ENCODE data around the gene NIT1.
A peak's percentile ranks its signal among the peaks of the same experiment; 100 is the strongest.

The NIT1 gene

DNA sequence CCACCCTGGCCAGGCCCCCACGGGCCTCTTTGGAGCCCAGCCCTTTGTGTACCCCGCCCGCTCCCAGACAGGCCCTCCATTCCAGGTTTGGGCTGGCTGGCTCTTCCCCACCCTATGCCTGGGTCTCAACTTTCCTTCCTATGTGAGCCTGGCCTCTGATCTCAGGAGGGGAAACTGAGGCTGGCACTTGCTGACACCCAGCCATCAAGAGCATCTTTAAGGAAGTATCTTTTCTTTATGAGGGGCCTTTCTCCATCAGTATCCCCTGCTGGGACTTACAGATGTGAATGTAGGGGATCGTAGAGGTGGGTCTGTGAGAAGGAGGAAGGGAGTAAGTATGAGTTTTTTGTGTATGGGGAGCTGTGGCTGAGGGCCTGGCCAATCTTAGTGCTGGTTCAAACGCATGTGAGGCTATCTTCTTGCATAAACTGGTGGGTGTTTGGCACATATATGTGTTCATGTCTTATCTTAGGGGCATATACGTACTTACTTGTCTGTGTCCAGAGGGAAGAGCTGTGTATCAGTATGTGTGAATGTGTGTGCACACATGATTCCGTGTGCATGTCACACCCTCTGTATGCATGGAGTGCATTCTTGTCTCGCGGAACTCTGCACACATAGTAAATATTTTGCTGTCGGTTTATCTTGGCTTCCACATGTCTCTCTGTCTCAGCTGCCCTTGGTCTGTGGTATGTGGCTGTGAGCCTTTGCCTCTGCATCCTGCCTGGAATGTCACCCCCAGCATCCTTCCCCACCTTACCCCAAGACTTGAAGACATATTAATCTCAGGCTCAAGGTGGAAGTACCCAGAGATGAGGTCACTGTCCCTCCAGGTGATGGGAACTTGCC is 33.9 kb upstream of the NIT1 start:
- DNase-seq (ENCODE audit: low read depth in 2 of 2) = no peak

DNA sequence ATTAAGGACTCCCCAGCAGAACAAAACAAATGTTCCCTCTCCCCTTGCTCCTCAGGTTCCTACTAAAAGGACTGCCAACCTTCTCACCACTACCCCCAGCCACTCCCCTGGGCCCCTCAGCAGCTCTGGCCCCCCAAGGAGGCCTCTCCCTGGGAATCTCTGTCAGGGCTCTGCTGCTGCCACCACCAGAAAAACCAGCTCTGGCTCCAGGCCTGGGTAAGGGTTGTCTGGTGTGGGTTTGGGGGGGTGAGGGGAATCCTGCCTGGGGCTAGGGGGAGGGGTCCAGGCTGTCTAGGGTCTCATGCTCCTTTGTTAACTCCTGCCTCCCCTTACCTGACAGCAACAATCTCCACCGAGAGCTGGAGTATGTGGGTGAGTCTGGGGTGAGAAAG is 33.3 kb upstream of the NIT1 start:
- no peak for DNase-seq (ENCODE audit: low read depth in 2 of 2)

DNA sequence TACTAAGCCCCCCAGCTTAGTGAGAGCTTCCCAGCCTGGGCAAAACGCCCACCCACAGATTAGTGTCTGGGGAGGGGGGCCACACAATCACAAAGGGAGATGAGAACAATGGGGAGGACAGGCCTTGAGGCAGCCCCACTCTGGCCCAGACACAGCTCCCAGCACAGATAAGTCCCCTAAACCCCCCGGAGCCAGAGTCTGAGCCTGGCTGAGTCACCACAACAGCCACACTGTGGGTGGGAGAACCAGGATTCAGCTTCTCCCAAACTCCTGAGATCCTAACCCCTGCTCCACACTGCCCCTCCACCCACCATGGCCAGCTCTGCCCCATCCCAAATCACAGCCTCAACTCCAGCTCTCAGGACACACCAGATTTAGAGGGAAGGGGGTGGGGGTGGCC is 32.7 kb upstream of the NIT1 start:
- DNase-seq (ENCODE audit: low read depth in 2 of 2) = no peak

DNA sequence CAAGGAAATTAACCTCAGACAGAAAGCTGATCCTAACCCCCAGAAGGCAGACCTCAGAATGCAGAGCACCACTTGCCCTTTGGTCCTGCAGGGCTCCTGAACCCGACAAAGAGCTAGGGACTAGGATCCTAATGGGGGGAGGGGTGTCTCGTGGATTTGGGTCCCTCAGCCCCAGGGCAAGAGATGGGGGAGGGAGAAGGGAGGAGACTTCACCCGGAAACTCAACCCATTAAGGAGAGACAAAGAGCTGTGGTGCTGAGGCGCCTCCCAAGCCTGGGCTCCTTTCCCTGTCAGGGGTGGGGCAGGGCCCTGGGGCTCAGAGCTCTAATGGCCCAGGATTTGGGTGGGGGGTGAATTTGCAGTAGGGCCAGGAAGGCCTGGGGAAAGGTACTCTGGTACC is 31.4 kb upstream of the NIT1 start:
- no peak for DNase-seq (ENCODE audit: low read depth in 2 of 2)

DNA sequence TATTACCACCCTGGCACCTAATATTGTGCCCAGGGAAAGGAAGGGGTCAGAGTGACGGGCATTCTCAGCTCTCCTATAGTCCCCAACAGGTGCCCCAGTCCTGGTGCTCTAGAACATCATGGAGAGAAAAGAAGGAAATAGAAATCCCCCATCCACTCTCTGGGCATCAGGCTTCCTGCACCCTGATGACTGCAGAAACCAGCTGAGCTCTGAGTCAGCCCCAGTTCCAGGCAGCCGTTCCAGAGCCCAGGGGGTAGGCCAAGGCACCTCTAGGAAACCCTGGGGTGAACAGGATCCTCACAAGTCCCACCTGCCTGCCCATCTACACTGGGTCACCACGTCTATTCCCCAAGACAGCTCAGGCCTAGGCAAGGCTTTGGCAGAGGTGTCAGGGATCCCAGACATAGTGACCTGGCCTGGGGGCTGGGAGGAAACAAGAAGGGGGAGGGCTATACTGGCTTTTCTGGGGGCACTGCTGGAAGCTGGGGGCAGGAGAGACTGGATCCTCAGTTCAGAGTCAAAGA is 29.3 kb upstream of the NIT1 start:
- no peak for DNase-seq (ENCODE audit: low read depth in 2 of 2)

DNA sequence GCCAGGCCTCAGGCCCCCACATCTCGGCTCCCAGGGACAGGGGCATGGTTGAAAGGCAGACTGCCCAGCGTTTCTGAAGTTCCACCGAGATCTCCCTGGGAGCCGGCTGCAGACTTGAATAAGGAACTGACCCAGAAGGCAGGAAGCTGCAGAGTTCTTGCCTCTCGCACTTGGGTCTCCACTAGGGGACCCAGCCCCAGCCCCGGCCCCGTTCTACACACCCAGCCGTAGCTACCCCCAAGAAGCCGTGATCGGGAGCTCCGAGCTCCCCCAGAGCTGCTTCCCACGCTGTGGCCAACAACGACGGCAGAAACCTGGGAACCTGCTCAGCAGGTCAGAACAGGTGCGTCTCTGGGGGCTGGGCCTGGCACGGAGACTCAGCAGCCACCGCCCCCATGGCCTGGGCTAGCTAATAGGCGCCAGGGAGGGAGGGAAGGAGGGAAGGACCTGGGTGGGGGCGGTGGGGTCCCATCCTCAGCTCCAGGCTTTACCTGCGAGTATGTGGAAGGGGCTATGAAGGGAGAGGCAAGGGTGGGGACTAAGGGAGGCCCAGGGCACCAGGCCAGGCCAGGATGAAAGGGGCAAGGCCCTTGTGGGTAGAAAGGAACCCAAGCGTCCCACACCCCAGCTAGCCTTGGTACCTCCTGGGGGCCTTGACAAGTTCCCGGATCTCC is 28.5 kb upstream of the NIT1 start, which contains the start of gene NECTIN4:
NECTIN4 (minus strand) TSS at position 308 of the 674 bp plus-strand sequence; CDS start at position 46, 262 bp downstream.
- DNase-seq (ENCODE audit: low read depth in 2 of 2) = no peak

DNA sequence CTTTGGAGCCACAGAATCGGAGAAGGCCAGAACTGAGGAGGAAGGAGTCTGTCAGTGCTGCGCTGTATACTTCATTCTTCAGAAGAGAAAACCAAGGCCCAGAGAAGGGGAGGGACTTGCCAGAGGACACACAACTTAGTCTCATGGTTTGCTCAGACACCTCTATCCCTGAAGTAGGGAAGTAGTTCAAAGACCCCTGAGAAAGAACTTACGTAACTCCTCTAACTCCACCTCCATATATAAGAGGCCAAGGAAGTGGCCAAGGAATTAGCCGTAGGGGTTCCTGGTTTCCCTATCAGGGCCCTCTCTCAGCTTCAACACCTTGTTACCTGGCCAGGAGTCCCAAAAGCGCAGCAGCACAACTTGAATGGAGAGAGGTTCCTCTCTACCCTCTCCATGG is 28.0 kb upstream of the NIT1 start:
- no peak for DNase-seq (ENCODE audit: low read depth in 2 of 2)

DNA sequence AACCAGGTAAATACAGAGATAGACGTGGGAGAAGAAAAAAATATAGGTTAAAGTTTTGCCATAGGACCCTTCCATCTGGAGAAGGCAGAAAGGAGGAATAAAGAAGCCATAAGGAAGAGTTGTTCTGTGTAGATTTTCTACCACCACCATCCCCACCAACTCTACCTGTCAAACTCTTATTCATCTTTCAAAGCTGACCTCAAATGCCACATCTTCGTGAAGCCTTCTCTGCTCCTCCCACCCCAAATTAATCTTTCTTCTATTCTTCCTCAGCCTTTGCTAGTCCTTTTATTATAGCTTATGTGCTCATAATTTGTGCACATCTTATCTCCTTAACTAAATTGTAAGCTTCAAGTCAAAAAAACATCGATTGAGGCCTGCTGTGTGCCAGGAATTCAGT is 27.3 kb upstream of the NIT1 start:
- DNase-seq (ENCODE audit: low read depth in 2 of 2) = no peak

DNA sequence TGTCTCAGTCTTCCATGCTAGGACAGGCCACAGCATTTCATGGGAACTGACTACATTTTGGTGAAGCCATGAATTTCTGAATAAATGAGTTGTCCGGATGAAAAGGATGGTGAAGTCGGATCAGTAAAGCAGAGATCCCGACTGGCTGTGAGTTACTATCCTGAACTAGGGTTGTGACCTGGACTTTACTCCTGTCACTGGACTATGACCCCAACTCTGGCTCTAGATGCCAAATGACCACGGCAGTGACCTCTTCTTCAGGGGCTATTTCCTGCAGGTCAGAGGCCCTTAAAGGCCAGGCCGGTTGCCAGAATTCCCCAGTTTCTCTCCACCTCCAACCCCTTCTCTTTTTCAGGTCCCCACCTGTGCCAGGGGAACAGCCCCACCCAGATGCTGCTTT is 26.8 kb upstream of the NIT1 start:
- DNase-seq (ENCODE audit: low read depth in 2 of 2) = no peak

DNA sequence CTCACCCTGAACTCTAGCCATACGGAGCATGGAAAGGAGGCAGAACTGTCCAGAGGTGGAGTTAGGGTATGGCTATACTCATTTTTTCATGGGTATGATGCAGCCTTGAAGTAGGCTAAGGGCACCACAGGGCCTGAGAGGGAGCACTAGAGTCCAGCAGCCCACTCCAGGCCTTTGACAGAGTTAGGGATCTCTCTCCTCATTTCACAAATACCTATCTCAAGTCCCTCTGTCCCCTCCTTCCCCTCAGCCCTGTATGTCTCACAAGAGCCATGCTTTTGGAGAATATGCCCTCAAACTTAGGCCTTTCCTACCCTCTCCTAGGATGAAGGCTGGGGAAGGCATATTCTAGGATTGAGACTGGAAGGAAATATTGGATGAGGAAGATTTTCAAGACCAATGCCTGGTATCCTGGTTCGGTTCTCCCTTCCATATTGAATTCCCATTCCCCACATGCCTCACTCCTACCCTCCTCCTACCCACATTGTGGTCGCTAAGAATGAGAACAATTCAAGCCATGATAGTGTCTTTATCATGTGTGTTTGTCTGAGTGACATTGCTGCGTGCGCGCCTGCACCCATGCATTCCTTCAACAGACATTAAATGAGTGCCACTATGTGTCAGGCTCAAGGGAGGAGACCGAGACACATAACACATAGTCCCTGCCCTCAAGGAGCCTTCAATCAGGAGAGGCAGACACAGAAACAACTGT is 26.0 kb upstream of the NIT1 start:
- no peak for DNase-seq (ENCODE audit: low read depth in 2 of 2)

DNA sequence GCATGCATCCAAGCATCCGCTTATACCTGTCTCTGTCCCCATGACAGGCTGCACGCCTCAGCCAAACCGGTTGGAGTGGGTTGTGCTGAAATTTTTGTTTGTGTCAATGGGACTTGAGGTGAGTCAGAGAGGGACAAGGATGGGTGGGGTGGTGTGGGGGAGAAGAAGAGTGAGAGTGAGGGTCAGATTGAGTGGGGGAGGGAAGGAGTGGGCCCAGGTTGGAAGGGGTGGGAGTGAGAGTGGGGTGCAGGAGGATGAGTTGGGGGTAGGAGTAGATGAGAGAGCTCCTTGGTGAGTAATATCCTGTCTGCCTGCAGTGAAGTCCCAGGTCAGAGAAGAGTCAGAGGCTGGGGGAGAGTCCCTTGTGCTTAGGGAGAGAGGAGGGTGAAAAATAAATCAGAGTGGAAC is 25.3 kb upstream of the NIT1 start:
- DNase-seq (ENCODE audit: low read depth in 2 of 2) = peak; percentile 31 to 45

DNA sequence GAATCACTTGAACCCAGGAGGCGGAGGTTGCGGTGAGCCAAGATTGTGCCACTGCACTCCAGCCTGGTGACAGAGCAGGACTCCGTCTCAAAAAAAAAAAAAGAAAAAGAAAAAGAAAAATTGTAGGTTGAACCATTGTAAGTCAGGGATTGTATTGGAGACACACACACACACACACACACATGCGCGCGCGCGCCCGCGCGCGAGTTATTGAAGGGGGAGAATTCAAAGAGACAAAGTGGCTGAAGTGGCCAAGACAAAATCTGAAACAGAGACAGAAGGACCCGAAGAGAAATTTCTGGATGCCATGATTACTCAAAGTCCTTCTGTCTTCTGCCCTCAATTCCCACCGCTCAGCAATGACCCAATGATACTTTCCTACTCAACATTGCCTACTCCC is 23.4 kb upstream of the NIT1 start:
- DNase-seq (ENCODE audit: low read depth in 2 of 2) = no peak

DNA sequence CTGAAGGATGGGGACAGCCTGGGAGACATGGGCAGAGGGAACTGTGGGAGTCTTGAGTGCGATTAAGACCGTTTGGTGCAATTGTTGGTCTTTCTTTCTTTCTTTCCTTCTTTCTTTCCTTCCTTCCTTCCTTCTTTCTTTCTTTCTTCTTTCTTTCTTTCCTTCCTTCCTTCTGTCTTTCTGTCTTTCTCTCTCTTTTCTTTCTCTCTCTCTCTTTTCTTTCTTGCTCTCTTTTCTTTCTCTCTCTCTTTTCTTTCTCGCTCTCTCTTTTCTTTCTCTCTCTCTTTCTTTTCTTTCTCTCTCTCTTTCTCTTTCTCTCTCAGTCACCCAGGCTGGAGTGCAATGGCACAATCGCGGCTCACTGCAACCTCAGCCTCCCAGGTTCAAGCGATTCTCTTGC is 22.7 kb upstream of the NIT1 start:
- no peak for DNase-seq (ENCODE audit: low read depth in 2 of 2)

DNA sequence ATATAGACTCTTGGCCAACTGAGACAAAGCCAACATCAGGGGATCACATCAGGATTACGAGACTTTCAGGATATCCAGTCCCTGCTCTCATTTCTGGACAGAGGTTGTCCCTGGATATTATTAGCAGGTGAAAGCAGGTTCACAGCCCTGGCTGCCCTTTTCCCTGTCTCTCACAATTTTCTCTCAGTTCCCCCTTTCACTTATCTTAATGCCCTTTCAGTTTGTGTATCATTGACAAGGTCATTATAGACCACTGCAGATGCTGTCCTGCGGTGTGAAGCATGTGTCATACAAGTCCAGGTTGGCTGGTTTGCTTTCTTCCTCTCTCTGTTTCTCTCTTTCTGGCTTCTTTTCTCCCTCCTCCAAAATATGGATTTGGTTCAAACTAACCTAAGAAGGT is 21.9 kb upstream of the NIT1 start:
- no peak for DNase-seq (ENCODE audit: low read depth in 2 of 2)

DNA sequence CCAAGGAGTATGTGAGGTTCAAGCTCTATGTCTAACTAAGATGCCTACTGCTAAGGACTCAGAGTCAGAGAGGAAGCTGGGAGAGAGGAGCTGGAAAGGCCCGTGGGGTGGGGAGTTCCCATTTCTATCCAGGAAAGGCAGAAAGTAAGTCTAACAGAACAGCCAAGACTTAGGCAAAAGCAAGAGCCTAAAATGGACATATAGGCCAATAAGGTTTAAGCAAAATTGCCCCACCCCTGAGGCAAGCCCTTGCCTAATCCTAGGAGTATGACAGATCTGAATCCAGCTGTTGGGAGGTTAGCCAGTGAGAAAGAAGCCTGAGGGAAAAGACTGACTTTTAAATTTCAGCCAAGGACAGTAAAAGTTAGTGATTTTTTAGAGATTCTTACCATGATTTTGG is 21.4 kb upstream of the NIT1 start:
- no peak for DNase-seq (ENCODE audit: low read depth in 2 of 2)

DNA sequence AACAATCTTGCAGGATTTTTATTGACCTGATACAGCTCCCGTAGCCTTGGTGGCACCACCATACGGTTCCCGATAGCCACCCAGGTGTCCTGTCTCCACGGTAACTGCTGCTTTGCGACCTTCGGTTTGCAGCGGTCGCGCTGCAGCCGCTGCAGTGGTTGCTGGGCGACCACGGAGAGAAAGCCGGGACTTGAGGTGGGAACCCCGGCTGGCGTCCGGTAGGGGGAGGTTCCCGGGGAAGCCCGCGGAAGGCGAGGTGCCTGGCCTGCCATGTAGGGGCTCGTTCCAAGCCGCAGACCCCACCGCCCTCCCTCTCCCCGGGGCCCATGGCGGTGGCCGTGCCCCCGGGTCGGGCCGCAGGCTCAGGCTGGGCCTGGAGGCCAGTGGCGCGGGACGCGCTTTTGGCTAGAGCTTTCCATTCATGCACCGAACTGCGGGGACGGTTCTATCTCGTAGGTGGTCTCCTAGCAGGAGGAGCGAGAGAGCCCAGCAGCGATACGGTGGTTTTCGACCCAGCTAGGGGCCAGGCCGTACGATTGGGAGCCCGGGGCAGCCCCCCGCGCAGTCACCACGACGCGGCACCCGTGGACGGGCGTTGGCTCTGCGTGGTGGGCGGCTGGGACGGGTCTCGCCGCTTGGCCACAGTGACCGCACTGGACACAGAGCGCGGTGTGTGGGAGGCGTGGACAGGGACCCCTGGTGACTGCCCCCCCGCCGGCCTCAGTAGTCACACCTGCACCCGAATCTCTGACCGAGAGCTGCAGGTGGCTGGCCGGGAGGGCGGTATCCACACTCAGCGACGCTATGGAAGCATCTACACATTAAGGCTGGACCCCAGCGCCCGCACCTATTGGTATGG is 19.5 kb upstream of the NIT1 start, which contains the start of gene KLHDC9:
KLHDC9 (plus strand) TSS at position 152 of the 859 bp plus-strand sequence; CDS start at position 327, 175 bp downstream.
- DNase-seq (ENCODE audit: low read depth in 2 of 2) = peak; percentile 25 to 38

DNA sequence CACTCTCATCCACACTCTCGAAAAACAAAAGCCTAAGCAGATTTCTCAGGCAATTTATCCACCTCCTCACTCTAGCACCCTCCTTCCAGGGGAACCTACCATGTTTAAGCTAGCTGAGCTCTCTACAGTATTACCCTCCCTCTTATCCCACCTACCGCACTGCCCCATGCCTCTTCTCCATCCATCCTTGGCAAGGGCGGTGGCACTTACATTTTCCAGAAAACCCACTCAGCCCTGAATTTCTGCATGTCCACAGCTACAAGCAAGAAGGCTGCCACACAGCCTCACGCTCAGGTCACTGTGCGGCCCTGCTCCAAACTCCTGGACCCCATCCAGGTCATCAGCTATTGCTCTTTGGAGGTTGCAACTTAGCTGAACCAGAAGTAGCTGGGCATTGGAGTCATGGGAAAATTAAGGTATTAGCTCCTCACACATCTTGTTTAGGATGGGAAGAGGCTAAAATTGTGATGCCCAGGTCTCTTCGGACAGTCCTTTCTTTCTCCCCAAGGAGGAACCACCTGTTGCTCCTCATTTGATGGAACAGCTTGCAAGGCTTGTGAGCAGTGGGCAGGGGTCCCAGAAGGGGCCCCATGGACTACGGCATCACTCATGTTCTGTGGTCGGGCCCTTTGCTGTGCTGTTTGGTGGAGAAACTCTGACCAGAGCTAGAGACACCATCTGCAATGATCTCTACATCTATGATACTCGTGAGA is 18.7 kb upstream of the NIT1 start:
- DNase-seq (ENCODE audit: low read depth in 2 of 2) = no peak

DNA sequence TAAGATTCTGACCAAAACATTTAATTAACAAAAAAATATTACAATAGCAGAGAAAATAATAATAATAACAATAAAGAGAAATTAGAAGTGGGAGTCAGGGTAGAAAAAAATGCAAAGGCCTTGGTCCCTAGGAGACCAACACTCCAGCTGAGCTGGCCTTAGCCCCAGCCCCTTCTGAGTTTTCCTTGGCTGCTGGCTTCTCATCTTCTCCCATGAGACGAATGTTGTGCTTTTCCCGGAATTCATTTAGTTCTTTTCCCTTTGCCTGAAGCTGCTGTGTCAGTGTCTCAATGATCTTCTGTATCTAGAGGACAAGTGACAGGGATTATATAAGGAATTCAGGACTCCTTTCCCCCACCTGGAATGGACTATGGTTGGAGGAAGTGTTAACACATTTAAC is 17.3 kb upstream of the NIT1 start:
- no peak for DNase-seq (ENCODE audit: low read depth in 2 of 2)

DNA sequence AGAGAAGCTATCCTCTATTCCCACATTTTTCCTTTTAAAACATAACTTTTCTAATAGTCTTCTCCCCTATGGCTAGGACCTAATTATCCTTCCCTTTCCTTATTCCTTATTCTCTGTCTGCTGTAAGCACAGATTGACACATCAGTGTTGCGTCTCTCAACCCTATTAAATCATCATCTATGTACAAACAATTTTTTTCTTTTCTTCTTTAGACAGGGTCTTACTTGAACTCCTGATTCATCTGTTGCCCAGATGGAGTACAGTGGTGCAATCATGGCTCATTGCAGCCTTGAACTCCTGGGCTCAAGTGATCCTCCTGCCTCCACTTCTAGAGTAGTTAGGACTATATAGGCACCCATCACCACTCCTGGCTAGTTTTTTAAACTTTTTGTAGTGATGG is 11.5 kb upstream of the NIT1 start:
- no peak for DNase-seq (ENCODE audit: low read depth in 2 of 2)

DNA sequence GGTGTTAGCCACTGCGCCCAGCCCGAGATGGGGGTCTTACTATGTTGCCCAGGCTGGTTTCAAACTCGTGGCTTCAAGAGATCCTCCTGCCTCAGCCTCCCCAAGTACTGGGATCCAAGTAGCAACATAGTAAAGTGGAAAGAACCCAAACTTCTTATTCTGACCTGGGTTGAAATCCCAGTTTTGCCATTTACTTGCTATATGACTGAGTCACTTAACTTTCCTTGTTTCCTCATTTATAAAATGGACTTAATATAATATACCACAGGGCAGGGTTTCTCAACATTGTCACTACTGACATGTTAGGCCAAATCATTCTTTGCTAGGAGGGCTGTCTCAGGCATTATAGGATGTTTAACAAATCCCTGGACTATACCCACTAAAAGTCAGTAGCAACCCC is 6.8 kb upstream of the NIT1 start:
- DNase-seq (ENCODE audit: low read depth in 2 of 2) = no peak

DNA sequence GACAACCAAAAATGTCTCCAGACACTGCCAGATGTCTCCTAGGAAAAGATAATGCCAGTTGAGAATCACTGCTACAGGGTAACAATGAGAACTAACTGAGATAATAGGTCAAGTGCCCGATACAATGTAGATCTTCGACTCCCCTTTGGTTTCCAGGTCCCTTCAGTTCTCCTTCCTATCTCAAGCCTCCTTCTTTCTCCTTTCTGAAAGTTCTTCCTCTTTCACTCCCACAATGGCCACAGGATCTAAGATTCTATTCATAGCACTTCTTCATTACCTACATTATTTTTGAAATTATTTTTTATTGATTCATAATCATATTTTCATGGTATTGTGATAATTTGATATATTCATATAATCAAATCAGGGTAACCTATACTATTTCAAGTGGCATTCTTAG is 6.4 kb upstream of the NIT1 start:
- no peak for DNase-seq (ENCODE audit: low read depth in 2 of 2)

All from stimulated activated CD8-positive, alpha-beta memory T cell treated with anti-CD3 and anti-CD28 coated beads, Interleukin-15, amount 100 ng/mL, for 4 hours (primary cell).